ENCODE results near the gene FARP1.

DNA sequence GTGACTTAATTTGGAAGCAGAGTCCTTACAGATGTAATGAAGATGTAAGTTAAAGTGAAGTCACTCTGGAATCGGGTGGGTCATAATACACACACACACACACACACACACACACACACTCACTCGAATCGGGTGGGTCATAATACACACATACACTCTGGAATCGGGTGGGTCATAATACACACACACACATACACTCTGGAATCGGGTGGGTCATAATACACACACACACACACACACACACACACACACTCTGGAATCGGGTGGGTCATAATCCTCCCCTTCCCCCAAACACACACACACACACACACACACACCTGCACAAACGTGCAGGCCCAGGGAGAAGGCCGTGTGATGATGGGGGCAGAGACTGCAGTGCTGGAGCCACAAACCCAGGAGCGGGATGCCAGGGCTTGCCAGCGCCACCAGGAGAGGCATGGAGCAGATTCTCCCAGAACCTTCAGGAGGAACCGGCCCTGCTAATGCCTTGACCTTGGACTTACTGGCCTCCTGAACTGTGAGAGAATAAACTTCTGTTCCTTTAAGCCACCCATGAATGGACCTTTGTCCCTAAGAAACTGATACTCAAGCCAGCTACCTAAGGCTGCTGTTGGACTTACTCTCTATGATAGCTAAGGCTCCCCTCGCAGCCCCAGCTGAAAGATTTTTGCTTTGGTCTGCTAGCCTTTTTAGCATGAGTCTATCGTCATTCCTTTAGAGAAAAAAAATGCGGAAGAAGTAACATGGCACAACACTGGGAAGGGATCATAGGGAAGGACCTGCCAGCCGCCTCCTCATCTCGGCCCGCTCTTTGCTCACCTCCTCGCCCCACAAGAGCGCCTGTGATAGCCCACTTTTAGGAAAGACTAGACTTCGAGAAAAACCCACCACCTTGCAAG, 170.4 kb downstream of the FARP1 start:
- TF ChIP-seq, protein P1, sequence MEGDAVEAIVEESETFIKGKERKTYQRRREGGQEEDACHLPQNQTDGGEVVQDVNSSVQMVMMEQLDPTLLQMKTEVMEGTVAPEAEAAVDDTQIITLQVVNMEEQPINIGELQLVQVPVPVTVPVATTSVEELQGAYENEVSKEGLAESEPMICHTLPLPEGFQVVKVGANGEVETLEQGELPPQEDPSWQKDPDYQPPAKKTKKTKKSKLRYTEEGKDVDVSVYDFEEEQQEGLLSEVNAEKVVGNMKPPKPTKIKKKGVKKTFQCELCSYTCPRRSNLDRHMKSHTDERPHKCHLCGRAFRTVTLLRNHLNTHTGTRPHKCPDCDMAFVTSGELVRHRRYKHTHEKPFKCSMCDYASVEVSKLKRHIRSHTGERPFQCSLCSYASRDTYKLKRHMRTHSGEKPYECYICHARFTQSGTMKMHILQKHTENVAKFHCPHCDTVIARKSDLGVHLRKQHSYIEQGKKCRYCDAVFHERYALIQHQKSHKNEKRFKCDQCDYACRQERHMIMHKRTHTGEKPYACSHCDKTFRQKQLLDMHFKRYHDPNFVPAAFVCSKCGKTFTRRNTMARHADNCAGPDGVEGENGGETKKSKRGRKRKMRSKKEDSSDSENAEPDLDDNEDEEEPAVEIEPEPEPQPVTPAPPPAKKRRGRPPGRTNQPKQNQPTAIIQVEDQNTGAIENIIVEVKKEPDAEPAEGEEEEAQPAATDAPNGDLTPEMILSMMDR (IDR thresholded peaks at IDR 0.05; ENCODE audit: low read depth, low read length, poor library complexity, severe bottlenecking) = no peak
- TF ChIP-seq EZH2phosphoT487 (IDR thresholded peaks at IDR 0.05; ENCODE audit: borderline replicate concordance, low read length) = no peak

Data from DOHH2 (cell line).